H1 (cell line): ENCODE results near the gene STXBP4. TPM values are rescaled to one million over a fixed set of nuclear protein-coding genes. Genes with fewer than 3 reads are reported as not detected.

Experiments
- BCL11A ChIP-seq, 2 experiments: IDR thresholded peaks; one replicate each; pipeline ENCODE4 v1.6.1; 2011; ENCODE audit warnings: low read depth in 2 of 2, low read length in 2 of 2, mild to moderate bottlenecking in 2 of 2
- CBX8 ChIP-seq: fragments of 300-800, 300-1000 bp; sonication (generic); IDR thresholded peaks from 2 replicates; pipeline ENCODE4 v1.7.1; 2016; ENCODE audit warnings: low read depth, low read length, borderline replicate concordance
- CHD2 ChIP-seq: IDR thresholded peaks from 2 replicates; pipeline ENCODE4 v1.6.1; 2012; ENCODE audit warnings: low read length, improper control_type of control experiment
- CHD7 ChIP-seq: fragments of 300-600 bp; sonication (generic); IDR thresholded peaks from 2 replicates; pipeline ENCODE4 v1.7.1; 2012; ENCODE audit warnings: low read length, moderate library complexity, mild to moderate bottlenecking, inconsistent platforms; ENCODE audit not compliant: insufficient replicate concordance
- E2F6 ChIP-seq: IDR thresholded peaks from 2 replicates; pipeline ENCODE4 v1.6.1; 2012; ENCODE audit warnings: inconsistent platforms
- MAFK ChIP-seq: IDR thresholded peaks from 2 replicates; pipeline ENCODE4 v1.6.1; 2012; ENCODE audit warnings: low read depth, mild to moderate bottlenecking, improper control_type of control experiment, low read length
- POLR2A ChIP-seq, 2 experiments: IDR thresholded peaks; 1 replicate in 1 of 2; 2 replicates in 1 of 2; pipeline ENCODE4 v1.6.1; 2011; ENCODE audit warnings: low read depth in 2 of 2, low read length in 2 of 2, mild to moderate bottlenecking in 2 of 2; ENCODE audit errors: control extremely low read depth in 1 of 2
- RBBP5 ChIP-seq: IDR thresholded peaks from 2 replicates; pipeline ENCODE4 v1.7.1; 2012; ENCODE audit warnings: low read depth, mild to moderate bottlenecking, inconsistent platforms, low read length, moderate library complexity, borderline replicate concordance
- SP2 ChIP-seq: IDR thresholded peaks from 2 replicates; pipeline ENCODE4 v1.6.1; 2012; ENCODE audit warnings: mild to moderate bottlenecking, low read length, inconsistent platforms
- SUZ12 ChIP-seq: fragments of 200-600 bp; sonication (generic); IDR thresholded peaks from 2 replicates; pipeline ENCODE4 v1.6.1; 2012; ENCODE audit warnings: mild to moderate bottlenecking, inconsistent platforms, low read length, moderate library complexity, mixed read lengths
- USF2 ChIP-seq: IDR thresholded peaks from 2 replicates; pipeline ENCODE4 v1.6.1; 2011; ENCODE audit warnings: low read length, improper control_type of control experiment
- polyA plus RNA-seq, 7 experiments: library from polyadenylated mRNA; depleted of rRNA in 3 of 7; stranded (reverse) in 5 of 7; unstranded in 2 of 7; fragments of >200 nt in 5 of 7; fragments of 200-250 nt in 2 of 7; gene quantifications; 1 replicate in 5 of 7; 2 replicates in 1 of 7; 4 replicates in 1 of 7; pipeline versions ENCODE4 v1.2.1 to v1.2.3, GENCODE V29; 2011 to 2013; ENCODE audit warnings: missing spikeins in 2 of 7, mixed read lengths in 2 of 7
- total RNA-seq: library from RNA; stranded (reverse); fragmentation: NEBNext Ultra II Directional; extraction: Animal tissue kit (Norgen Biotek cat#: 25700); gene quantifications from 2 replicates; pipeline ENCODE4 v1.2.1, GENCODE V29; 2021

Gene STXBP4
- total and polyA plus RNA-seq, 2 of the 8 experiments (the other 6 are each of a cell fraction or from before 2014, with no cell fraction given) = 3.2 to 18.5 TPM

GRCh38 chr17:55149485-55149884 is 180.9 kb downstream of the STXBP4 start (continued):
- no peak for TF ChIP-seq CHD7
- no peak for TF ChIP-seq CBX8
- no peak for TF ChIP-seq E2F6
- TF ChIP-seq CHD2 = no peak
- no peak for TF ChIP-seq POLR2A (IDR thresholded peaks at IDR 0.05; ENCODE audit: control extremely low read depth in 1 of 2, low read depth in 2 of 2, low read length in 2 of 2)
- no peak for TF ChIP-seq BCL11A (IDR thresholded peaks at IDR 0.05; ENCODE audit: low read depth in 2 of 2, low read length in 2 of 2)
- no peak for TF ChIP-seq SP2
- no peak for TF ChIP-seq RBBP5
- TF ChIP-seq MAFK = no peak
- no peak for TF ChIP-seq SUZ12
- no peak for TF ChIP-seq USF2
